ENCODE results near the gene OR8S1. TPM values are rescaled to one million over a fixed set of nuclear protein-coding genes. Genes with fewer than 3 reads are reported as not detected.

The OR8S1 gene
- total RNA-seq, 4 donors from 2014 or later, result not detected

DNA sequence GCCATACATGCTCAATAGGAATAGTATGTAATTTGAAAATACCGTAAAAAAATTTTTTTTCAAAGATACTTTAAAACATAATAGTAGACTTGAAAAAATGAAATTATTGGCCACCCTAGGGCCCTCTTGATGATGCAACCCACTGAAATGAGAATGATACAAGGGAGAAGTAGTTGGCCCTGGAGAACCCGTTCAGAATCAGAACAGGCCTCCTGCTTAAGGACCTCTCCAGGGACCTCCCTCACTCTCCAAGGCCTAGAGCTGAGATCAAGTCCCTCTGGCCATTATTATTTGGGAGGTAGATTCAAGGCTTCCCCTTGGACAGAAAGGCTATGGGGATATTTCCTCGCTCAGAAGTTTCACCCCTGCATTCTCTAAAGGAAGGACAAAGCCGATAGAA is 32.5 kb downstream of the OR8S1 start:
- 76 to 90% methylated on average over 4 of the region's 4 CpGs for WGBS, 2 donors
- H3K27me3 ChIP-seq, result no peaks in the 10 kb centered on the region
- no peak overlapping the region for H3K27ac ChIP-seq
- H3K36me3 ChIP-seq, result no peaks in the 10 kb centered on the region
- no peaks in the 10 kb centered on the region for H3K4me1 ChIP-seq
- no peak for TF ChIP-seq POLR2A (IDR thresholded peaks at IDR 0.05)
- TF ChIP-seq, protein P1, sequence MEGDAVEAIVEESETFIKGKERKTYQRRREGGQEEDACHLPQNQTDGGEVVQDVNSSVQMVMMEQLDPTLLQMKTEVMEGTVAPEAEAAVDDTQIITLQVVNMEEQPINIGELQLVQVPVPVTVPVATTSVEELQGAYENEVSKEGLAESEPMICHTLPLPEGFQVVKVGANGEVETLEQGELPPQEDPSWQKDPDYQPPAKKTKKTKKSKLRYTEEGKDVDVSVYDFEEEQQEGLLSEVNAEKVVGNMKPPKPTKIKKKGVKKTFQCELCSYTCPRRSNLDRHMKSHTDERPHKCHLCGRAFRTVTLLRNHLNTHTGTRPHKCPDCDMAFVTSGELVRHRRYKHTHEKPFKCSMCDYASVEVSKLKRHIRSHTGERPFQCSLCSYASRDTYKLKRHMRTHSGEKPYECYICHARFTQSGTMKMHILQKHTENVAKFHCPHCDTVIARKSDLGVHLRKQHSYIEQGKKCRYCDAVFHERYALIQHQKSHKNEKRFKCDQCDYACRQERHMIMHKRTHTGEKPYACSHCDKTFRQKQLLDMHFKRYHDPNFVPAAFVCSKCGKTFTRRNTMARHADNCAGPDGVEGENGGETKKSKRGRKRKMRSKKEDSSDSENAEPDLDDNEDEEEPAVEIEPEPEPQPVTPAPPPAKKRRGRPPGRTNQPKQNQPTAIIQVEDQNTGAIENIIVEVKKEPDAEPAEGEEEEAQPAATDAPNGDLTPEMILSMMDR (IDR thresholded peaks at IDR 0.05), result no peak
- DNase-seq, result no peak
- no peak overlapping the region for H3K4me3 ChIP-seq (replicated peaks in 1 of 3)
- no peaks in the 10 kb centered on the region for H3K9me3 ChIP-seq
- intact Hi-C loops (cut with DNase I), result no loop called here

DNA sequence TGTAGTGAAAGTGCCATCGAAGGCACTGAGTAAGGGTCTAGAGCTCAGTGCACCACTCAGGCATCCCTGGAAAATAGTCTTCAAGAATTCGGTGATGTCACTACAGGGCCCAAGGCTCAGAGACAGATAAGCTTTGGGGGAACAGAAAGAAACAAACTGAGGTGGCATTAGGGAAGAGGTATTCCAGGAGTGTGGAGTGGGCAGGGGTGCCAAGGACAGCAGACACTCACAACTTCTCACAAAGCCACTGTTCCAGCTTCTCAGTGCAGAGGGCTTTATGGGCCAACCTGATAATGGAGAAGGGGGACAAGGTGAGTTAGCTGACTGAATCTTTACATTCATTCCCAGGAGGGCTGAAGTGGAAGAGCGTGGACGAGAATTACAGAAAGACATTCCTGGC is 42.3 kb downstream of the OR8S1 start:
- Histone ChIP-seq H3K4me3 (replicated peaks in 1 of 3) (no peak overlapping the region), H3K27me3 (no peaks in the 10 kb centered on the region), H3K9me3 (no peaks in the 10 kb centered on the region), H3K27ac (no peak overlapping the region), H3K36me3 (no peaks in the 10 kb centered on the region), H3K4me1 (no peaks in the 10 kb centered on the region)
- TF ChIP-seq POLR2A (IDR thresholded peaks at IDR 0.05), result no peak
- TF ChIP-seq, protein P1 (IDR thresholded peaks at IDR 0.05), result no peak
- intact Hi-C loops (cut with DNase I), result no loop called here
- DNase-seq, result no peak
- 78 to 84% methylated on average over 4 of the region's 4 CpGs for WGBS, 2 donors

DNA sequence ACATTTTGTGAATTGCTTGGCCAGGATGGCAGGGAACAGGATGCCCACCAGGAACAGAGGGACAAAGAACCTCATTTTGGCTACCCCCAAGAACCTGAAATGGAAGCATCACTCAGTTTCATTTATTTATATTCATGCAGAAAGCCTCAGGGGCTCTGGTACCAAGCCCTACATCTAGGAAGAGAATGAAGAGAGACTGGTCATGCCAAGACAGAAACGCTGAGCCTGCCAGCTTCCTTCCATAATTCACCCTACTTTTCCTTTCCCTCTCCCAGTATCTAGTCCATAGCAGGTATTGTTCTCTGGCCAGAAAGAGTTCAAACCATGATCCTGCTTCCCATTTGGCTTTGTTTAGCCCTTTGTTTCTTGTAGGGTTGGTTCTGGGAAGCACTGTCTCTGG is 44.5 kb downstream of the OR8S1 start, which contains the start of gene LALBA:
Gene LALBA (minus strand): TSS at position 101 of the 400 bp plus-strand sequence. CDS start 26 bp downstream, at position 75.
- 87 to 93% methylated on average over 1 of the region's 1 CpG for WGBS, 2 donors
- H3K9me3 ChIP-seq, result no peaks in the 10 kb centered on the region
- H3K27me3 ChIP-seq, result no peaks in the 10 kb centered on the region
- DNase-seq, result no peak
- no peak for TF ChIP-seq POLR2A (IDR thresholded peaks at IDR 0.05)
- TF ChIP-seq, protein P1 (IDR thresholded peaks at IDR 0.05), result no peak
- no peaks in the 10 kb centered on the region for H3K4me1 ChIP-seq
- intact Hi-C loops (cut with DNase I), result no loop called here
- no peaks in the 10 kb centered on the region for H3K36me3 ChIP-seq
- H3K27ac ChIP-seq, result no peak within 1 kb of the TSS
- no peak within 1 kb of the TSS for H3K4me3 ChIP-seq (replicated peaks in 1 of 3)

DNA sequence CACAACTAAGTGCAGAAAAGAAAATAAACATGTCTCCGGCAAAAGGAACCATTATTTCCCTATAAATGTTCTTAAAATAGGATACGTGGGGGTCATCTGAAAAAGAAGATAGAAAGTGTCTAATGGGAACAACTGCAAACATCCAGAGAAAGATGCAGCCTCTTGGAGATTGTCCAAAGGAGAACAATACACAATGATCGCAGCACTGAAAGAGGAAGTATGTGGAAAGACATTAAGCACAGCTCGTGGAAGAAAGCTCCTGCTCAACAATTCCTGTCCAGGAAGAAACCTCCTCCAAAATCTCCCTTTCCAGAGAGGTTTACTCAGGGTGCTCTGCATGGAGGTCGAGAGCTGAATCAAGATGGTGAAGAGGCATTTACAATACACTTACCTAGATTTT is 46.9 kb downstream of the OR8S1 start:
- no peak for DNase-seq
- H3K27me3 ChIP-seq, result no peaks in the 10 kb centered on the region
- H3K4me1 ChIP-seq, result no peaks in the 10 kb centered on the region
- H3K4me3 ChIP-seq (replicated peaks in 1 of 3), result no peak overlapping the region
- TF ChIP-seq, protein P1 (IDR thresholded peaks at IDR 0.05), result no peak
- no peak for TF ChIP-seq POLR2A (IDR thresholded peaks at IDR 0.05)
- intact Hi-C loops (cut with DNase I), result no loop called here
- H3K36me3 ChIP-seq, result no peaks in the 10 kb centered on the region
- H3K27ac ChIP-seq, result no peak overlapping the region
- H3K9me3 ChIP-seq, result no peaks in the 10 kb centered on the region
- 39 to 46% methylated on average over 5 of the region's 5 CpGs for WGBS, 2 donors

Other genes starting within 250 kb of the OR8S1 start
- gene ZNF641, start 174.7 kb upstream of the OR8S1 start, total RNA-seq, result 100 to 1,000 TPM in 1 of 4 donors, 10 to 100 TPM in 3; 19.1 to 119 (median 29.9) TPM
- not detected for gene ANP32D, start 53.1 kb upstream of the OR8S1 start, total RNA-seq
- not detected for gene C12orf54, start 43.1 kb upstream of the OR8S1 start, total RNA-seq
- gene LALBA, start 44.4 kb downstream of the OR8S1 start, total RNA-seq, result not detected
- 10 to 100 TPM; 31.8 to 64.7 (median 45.4) TPM for gene KANSL2, start 156.6 kb downstream of the OR8S1 start, total RNA-seq
- gene CCNT1, start 191.1 kb downstream of the OR8S1 start, total RNA-seq, result 10 to 100 TPM; 24.0 to 43.1 (median 40.6) TPM